ENCODE data around the gene ST6GALNAC5. TPM values are rescaled to one million over a fixed set of nuclear protein-coding genes. Genes with fewer than 3 reads are reported as not detected.

The ST6GALNAC5 gene
- total and polyA plus RNA-seq, 2 experiments from 2014 or later, result 4.1 to 19.2 TPM

- no peak overlapping the region for H3K4me3 ChIP-seq
- H3K27me3 ChIP-seq (ENCODE audit: insufficient read depth), result no peaks in the 10 kb centered on the region
- H3K27me3 Mint-ChIP-seq (ENCODE audit: insufficient read depth, low read depth, poor library complexity), result no peaks in the 10 kb centered on the region
- H3K9me3 Mint-ChIP-seq, result no peaks in the 10 kb centered on the region
- H3K4me3 Mint-ChIP-seq, result no peak overlapping the region
- no peaks in the 10 kb centered on the region for H4K20me1 ChIP-seq (replicated peaks; ENCODE audit: insufficient read depth)
- no peaks in the 10 kb centered on the region for H3K9me2 ChIP-seq (ENCODE audit: insufficient read depth)
- TF ChIP-seq EZH2phosphoT487 (IDR thresholded peaks at IDR 0.05; ENCODE audit: unreplicated experiment) (no peak), ZNF462 (CRISPR knock-in tag; IDR thresholded peaks at IDR 0.05) (no peak), STAT1 (IDR thresholded peaks at IDR 0.05; ENCODE audit: unreplicated experiment) (no peak), CTCF (conservative IDR thresholded peaks at IDR 0.05; ENCODE audit: low read depth in 2 of 2) (no peak), REST (IDR thresholded peaks at IDR 0.05; ENCODE audit: unreplicated experiment) (no peak), JUNB (IDR thresholded peaks at IDR 0.05; ENCODE audit: unreplicated experiment) (no peak), POLR2AphosphoS5 (IDR thresholded peaks at IDR 0.05; ENCODE audit: low read depth) (no peak), ZNF331 (CRISPR knock-in tag; IDR thresholded peaks at IDR 0.05; ENCODE audit: low read depth) (no peak), EZH2 (IDR thresholded peaks at IDR 0.05; ENCODE audit: low read depth, unreplicated experiment) (no peak), CREB1 (CRISPR knock-in tag; IDR thresholded peaks at IDR 0.05; ENCODE audit: low read depth) (no peak), NANOG (IDR thresholded peaks at IDR 0.05; ENCODE audit: borderline replicate concordance) (no peak), ETS1 (IDR thresholded peaks at IDR 0.05) (no peak), ZNF114 (CRISPR knock-in tag; IDR thresholded peaks at IDR 0.05) (no peak)
- H3K36me3 ChIP-seq (ENCODE audit: insufficient read depth), result no peaks in the 10 kb centered on the region
- no peak for DNase-seq (ENCODE audit: low spot score)
- H2AFZ ChIP-seq, result no peak overlapping the region
- H3K4me1 Mint-ChIP-seq, result peaks cover 11% of the 10 kb centered on the region; the same call in 2 of the 3 replicates
- H3K79me2 ChIP-seq (replicated peaks; ENCODE audit: insufficient read depth), result no peaks in the 10 kb centered on the region
- H3K27ac ChIP-seq (ENCODE audit: low read depth), result no peak overlapping the region
- H3F3A ChIP-seq (replicated peaks; ENCODE audit: low read depth), result no peaks in the 10 kb centered on the region
- H3K27ac Mint-ChIP-seq, result no peak overlapping the region
- ATAC-seq, result no peak
- H3K4me2 ChIP-seq, result no peak overlapping the region
- no peaks in the 10 kb centered on the region for H3K4me1 ChIP-seq (ENCODE audit: insufficient read depth)
- H3K36me3 Mint-ChIP-seq (ENCODE audit: low read depth), result no peaks in the 10 kb centered on the region
Measured at GRCh38 chr1:76948846-76949245, 81.6 kb downstream of the ST6GALNAC5 start.
